Ishikawa (cell line): ENCODE results near the gene SERTAD2.

Experiments
- CEBPB ChIP-seq: IDR thresholded peaks from 2 replicates; pipeline ENCODE4 v1.6.1; 2012
- CREB1 ChIP-seq: IDR thresholded peaks from 2 replicates; pipeline ENCODE4 v1.6.1; 2012; ENCODE audit warnings: low read depth
- EGR1 ChIP-seq: IDR thresholded peaks from 2 replicates; pipeline ENCODE4 v1.6.1; 2012
- EP300 ChIP-seq: IDR thresholded peaks from 2 replicates; pipeline ENCODE4 v1.6.1; 2012; ENCODE audit warnings: borderline replicate concordance
- FOXM1 ChIP-seq: IDR thresholded peaks from 2 replicates; pipeline ENCODE4 v1.6.1; 2012; ENCODE audit warnings: low read depth, borderline replicate concordance
- MAX ChIP-seq: IDR thresholded peaks from 2 replicates; pipeline ENCODE4 v1.6.1; 2012
- NFIC ChIP-seq: IDR thresholded peaks from 2 replicates; pipeline ENCODE4 v1.6.1; 2012
- RAD21 ChIP-seq: IDR thresholded peaks from 2 replicates; pipeline ENCODE4 v1.6.1; 2012; ENCODE audit warnings: low read depth
- REST ChIP-seq: IDR thresholded peaks from 2 replicates; pipeline ENCODE4 v1.6.1; 2012; ENCODE audit warnings: low read depth, mild to moderate bottlenecking
- TAF1 ChIP-seq: IDR thresholded peaks from 2 replicates; pipeline ENCODE4 v1.6.1; 2012; ENCODE audit warnings: low read depth, mild to moderate bottlenecking
- TCF12 ChIP-seq: IDR thresholded peaks from 2 replicates; pipeline ENCODE4 v1.6.1; 2012; ENCODE audit warnings: low read depth
- TEAD4 ChIP-seq: IDR thresholded peaks from 2 replicates; pipeline ENCODE4 v1.6.1; 2012
- USF1 ChIP-seq: IDR thresholded peaks from 2 replicates; pipeline ENCODE4 v1.6.1; 2012
- YY1 ChIP-seq: IDR thresholded peaks from 2 replicates; pipeline ENCODE4 v1.6.1; 2012; ENCODE audit warnings: low read depth
- ZBTB7A ChIP-seq: IDR thresholded peaks from 2 replicates; pipeline ENCODE4 v1.6.1; 2012; ENCODE audit warnings: low read depth

Gene SERTAD2

GRCh38 chr2:64627860-64628841, 25.6 kb downstream of the SERTAD2 start:
- TF ChIP-seq MAX (no peak), USF1 (no peak), EP300 (no peak), FOXM1 (no peak), TAF1 (no peak), ZBTB7A (no peak), REST (no peak), YY1 (no peak)

GRCh38 chr2:64626963-64627760, 26.6 kb downstream of the SERTAD2 start:
- TF ChIP-seq MAX (peak; percentile 45; the same call in 1 of the 2 replicates), EP300 (no peak), NFIC (no peak), TAF1 (no peak), CREB1 (no peak)

- TF ChIP-seq CREB1, result no peak
- TF ChIP-seq MAX, result no peak
- TF ChIP-seq TEAD4, result no peak
- TF ChIP-seq TCF12, result no peak
- no peak for TF ChIP-seq EP300
- no peak for TF ChIP-seq YY1
- TF ChIP-seq ZBTB7A, result no peak
- TF ChIP-seq RAD21, result no peak
- TF ChIP-seq TAF1, result no peak
- no peak for TF ChIP-seq FOXM1
- TF ChIP-seq USF1, result no peak
Measured at GRCh38 chr2:64626146-64626809, 27.4 kb downstream of the SERTAD2 start.

- TF ChIP-seq CREB1 (no peak), FOXM1 (no peak), EGR1 (no peak), EP300 (no peak), TEAD4 (no peak), CEBPB (no peak), TCF12 (no peak), YY1 (no peak)
Measured at GRCh38 chr2:64625299-64626145, 28.2 kb downstream of the SERTAD2 start.

- TF ChIP-seq REST (no peak), TEAD4 (no peak), EP300 (no peak), FOXM1 (no peak), NFIC (no peak), TAF1 (no peak), USF1 (no peak), EGR1 (no peak), CREB1 (no peak), RAD21 (no peak), TCF12 (no peak), ZBTB7A (no peak), CEBPB (no peak), MAX (no peak), YY1 (no peak)
Measured at GRCh38 chr2:64624862-64625261, 28.9 kb downstream of the SERTAD2 start.
